ENCODE data around the gene AKR1C2.
"Not testable (repeated sequence)": the region's sequence is repeated elsewhere in the genome, so short reads cannot be mapped to it uniquely, and the experiment has no call there.

AKR1C2 gene

GRCh38 chr10:5002013-5002727 is 1.5 kb downstream of the AKR1C2 start:
- no peak for TF ChIP-seq CTCF (conservative IDR thresholded peaks at IDR 0.05)

GRCh38 chr10:4998671-4999070 is 5.0 kb downstream of the AKR1C2 start:
- TF ChIP-seq CTCF (conservative IDR thresholded peaks at IDR 0.05) = no peak
- no peak overlapping the region for H3K27ac ChIP-seq

More at GRCh38 chr10:5002013-5002727, 1.5 kb downstream of the AKR1C2 start:
- H3K27ac ChIP-seq = no peak overlapping the region

- H3K27ac ChIP-seq = not testable (repeated sequence)
Observed at GRCh38 chr10:4994260-4994659, 9.4 kb downstream of the AKR1C2 start.

- not testable (repeated sequence) for H3K27ac ChIP-seq
Observed at GRCh38 chr10:4992564-4992963, 11.1 kb downstream of the AKR1C2 start.

- H3K27ac ChIP-seq = not testable (repeated sequence)
Observed at GRCh38 chr10:4991463-4991862, 12.2 kb downstream of the AKR1C2 start.

GRCh38 chr10:4990217-4990616 is 13.4 kb downstream of the AKR1C2 start:
- TF ChIP-seq CTCF (conservative IDR thresholded peaks at IDR 0.05) = no peak

GRCh38 chr10:4988000-4988641 is 15.5 kb downstream of the AKR1C2 start:
- not testable (repeated sequence) for H3K27ac ChIP-seq

More at GRCh38 chr10:4990217-4990616, 13.4 kb downstream of the AKR1C2 start:
- H3K27ac ChIP-seq = no peak overlapping the region

GRCh38 chr10:4984971-4985594 is 18.6 kb downstream of the AKR1C2 start:
- TF ChIP-seq CTCF (conservative IDR thresholded peaks at IDR 0.05) = no peak
- H3K27ac ChIP-seq = no peak overlapping the region

- no peak overlapping the region; the same call in 1 of the 2 replicates for H3K27ac ChIP-seq
- TF ChIP-seq CTCF (conservative IDR thresholded peaks at IDR 0.05) = no peak
Observed at GRCh38 chr10:4984223-4984622, 19.4 kb downstream of the AKR1C2 start.
